Esophagus squamous epithelium (tissue), 4 donors: ENCODE data around the gene MTAP.

Experiments
- CTCF ChIP-seq, 6 experiments: fragments of 450-650 bp in 4 of 6; fragments of 200-600 bp in 2 of 6; sonication (generic) in 2 of 6; IDR thresholded peaks; one replicate each; pipeline ENCODE4 v1.5.1; 2016 to 2019; ENCODE audit warnings: antibody characterized with exemption in 6 of 6, mild to moderate bottlenecking in 4 of 6, moderate library complexity in 4 of 6
- POLR2A ChIP-seq, 4 donors: fragments of 450-650 bp; IDR thresholded peaks; one replicate each; pipeline ENCODE4 v1.6.1; 2017; ENCODE audit warnings: antibody characterized with exemption in 4 of 4, mild to moderate bottlenecking in 4 of 4, moderate library complexity in 3 of 4

- TF ChIP-seq CTCF (IDR thresholded peaks at IDR 0.05) = no peak
- no peak for TF ChIP-seq POLR2A (IDR thresholded peaks at IDR 0.05)
Observed at GRCh38 chr9:21984101-21984500, 181.7 kb downstream of the MTAP start.
